HG02943 (cell line): Measurements from ENCODE around the gene CD22.

Source experiments
- ATAC-seq: cut with Tn5 transposase; IDR thresholded peaks from one replicate; pipeline ENCODE4 v1.9.1; 2021; ENCODE audit warnings: mild to moderate bottlenecking, low read depth, moderate library complexity; ENCODE audit not compliant: unreplicated experiment

Gene CD22

DNA sequence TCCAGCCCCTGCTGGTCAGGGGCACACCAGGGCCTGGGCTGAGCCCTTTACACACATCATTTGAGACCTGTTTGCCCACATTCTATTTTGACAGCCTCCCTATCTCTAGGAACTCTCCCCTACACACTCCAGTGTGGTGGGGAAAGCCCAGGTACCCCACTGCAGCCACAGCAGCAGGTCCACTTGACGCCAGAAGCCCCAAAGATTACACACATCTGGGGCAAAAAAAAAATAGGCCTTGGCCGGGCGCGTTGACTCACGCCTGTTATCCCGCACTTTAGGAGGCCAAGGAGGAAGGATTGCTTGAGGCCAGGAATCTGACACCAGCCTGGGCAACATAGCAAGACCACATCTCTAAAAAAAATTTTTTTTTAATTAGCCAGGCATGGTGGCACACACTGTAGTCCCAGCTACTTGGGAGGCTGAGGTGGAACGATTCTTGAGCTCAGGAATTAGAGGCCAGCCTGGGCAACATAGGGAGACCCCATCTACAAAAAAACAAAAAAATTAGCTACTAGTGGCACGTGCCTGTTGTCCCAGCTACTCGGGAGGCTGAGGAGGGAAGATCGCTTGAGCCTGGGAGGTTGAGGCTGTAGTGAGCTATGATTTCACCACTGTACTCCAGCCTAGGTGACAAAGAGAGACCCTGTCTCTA, 18.0 kb upstream of the CD22 start:
- ATAC-seq: no peak

DNA sequence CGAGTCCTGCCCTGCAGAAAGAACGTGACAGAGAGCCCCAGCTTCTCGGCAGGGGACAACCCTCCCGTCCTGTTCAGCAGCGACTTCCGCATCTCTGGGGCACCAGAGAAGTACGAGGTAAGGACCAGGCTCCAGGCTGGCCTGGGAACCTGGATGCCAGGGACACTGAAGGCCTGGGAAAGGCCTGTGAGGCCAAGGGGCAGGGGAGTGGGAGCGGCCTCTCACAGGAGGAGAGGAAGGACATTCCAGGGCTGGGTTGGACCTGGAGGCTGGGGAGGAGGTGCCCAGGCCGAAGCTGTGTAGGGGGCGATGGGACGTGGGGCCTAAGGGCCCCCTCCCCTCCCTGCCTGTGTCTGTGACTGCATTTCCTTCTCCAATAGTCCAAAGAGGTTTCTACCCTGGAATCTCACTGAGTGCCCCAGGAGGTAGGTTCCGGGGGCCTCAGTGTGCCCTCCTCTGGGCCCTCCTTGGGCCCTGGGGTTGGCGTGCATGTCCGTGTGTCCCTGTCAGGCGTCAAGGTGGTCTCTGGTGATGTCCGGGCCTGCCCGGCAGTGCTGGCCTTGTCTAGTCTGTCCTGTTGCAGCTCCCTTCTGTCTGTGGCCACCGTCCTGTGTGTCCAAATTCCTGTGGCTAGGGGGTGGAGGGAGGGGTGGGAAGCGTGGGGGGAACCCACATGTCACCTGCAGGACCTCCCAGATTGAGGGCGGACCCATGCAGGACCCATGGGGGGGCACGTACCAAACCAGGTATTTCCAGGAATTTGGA, 16.9 kb upstream of the CD22 start:
- no peak for ATAC-seq

- no peak for ATAC-seq
Measured at GRCh38 chr19:35313587-35313986, 15.4 kb upstream of the CD22 start.

- ATAC-seq: no peak
Measured at GRCh38 chr19:35314031-35314430, 15.0 kb upstream of the CD22 start.

DNA sequence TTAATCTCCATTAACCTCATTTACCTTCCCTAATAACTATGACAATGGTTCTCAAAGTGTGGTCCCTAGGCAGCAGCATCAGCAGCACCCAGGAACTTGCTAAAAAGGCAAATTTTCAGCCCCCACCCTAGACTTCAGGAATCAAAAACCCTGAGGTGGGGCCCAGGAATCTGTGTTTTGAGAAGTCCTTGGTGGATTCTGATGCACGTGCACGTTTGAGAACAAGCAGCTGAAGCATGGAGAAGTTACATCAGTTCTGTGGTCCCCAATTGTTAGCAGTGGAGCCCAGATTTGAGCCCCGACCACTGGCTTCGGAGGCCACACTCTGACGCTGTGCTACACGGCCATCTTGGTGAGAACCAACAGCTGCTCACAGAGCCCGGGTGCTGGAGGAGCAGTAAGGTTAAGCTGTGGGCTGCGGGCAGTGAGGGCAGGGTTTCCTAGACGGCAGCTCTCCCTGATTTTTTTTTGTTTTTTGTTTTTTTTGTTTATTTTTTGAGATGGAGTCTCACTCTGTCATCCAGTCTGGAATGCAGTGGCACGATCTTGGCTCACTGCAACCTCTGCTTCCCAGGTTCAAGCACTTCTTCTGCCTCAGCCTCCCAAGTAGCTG, 14.0 kb upstream of the CD22 start:
- no peak for ATAC-seq

GRCh38 chr19:35315883-35316282, 13.1 kb upstream of the CD22 start:
- ATAC-seq: no peak

GRCh38 chr19:35316560-35316959, 12.4 kb upstream of the CD22 start:
- ATAC-seq: no peak

GRCh38 chr19:35317464-35318043, 11.4 kb upstream of the CD22 start:
- no peak for ATAC-seq

GRCh38 chr19:35318679-35319448, 10.1 kb upstream of the CD22 start:
- ATAC-seq: no peak

DNA sequence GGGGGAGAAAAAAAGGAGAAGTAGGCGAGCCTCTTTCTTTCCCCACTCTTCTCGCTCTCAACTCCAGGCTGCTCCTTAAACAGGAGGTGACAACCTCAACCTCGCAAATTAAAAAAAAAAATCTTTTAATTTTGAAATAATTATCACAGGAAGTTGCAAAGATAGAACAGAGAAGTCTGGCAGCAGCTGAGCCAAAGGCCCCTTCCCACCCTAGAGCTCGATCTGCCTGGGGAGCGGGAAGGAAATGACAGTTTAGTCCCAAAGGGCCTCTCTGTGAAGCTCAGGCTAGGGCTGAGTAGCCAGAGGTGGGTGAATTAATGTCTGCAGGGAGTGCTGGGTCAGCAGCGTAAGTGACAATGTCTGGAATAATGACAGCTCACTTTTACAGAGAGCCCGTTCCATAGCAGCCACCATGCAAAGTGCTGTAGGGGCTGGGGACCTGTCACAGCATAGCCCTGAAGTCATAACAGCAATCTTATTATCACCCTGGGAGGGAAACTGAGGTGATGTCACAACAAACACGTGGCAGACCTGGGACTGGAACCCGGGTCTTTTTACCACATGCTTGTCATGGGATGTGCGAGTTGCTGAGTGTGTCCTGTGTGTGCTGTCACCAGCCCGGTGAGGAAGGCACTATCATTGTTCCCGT, 8.8 kb upstream of the CD22 start:
- ATAC-seq: no peak

DNA sequence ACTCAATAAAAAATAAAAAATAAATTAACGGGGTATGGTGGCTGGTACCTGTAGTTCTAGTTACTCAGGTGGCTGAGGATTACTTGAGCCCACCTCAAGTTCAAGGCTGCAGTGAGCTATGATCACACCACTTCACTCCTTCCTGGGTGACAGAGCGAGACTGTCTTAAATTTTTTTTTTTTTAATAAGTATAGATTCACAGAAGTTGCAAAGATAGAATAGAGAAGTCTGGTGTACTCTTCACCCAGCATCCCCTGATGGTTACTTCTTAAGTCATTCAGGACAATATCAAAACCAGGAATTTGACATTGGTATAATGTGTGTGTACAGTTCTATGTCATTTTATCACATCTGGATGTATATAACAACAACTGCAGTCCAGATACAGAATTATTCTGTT, 7.7 kb upstream of the CD22 start:
- no peak for ATAC-seq

DNA sequence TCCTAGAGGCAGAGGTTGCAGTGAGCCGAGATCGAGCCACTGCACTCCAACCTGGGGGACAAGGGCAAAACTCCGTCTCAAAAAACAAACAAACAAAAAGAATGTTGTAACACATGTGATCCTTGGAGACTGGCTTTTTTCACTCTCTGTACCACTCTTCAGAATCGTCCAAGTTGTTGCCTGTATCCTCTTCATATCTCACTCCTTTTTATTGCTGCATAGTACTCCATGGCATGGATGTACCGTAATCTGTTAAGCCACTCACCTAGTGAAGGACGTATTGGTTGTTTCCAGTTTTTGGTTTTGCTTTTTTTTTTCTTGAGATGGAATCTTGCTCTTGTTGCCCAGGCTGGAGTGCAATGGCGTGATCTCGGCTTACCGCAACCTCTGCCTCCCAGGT, 7.0 kb upstream of the CD22 start:
- ATAC-seq: no peak

DNA sequence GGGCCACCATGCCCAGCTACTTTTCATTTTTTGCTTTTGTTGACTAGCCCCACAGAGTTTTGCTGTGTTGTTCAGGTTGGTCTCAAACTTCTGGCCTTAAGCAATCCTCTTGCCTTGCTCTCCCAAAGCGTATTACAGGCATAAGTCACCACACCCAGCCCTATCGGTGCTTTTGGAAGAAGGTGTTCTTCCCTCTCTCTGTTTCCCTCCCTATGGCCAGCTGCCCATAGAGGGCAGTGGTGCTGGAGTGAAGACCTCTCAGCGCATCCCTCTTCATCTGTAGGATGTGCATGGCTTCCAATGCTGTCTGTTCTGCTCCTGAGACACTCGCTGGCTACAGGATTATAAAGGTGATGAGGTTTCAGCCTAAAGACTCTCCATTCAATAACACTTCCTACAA, 1.3 kb upstream of the CD22 start:
- ATAC-seq: no peak

GRCh38 chr19:35329323-35329722, 336 bp downstream of the CD22 start:
- no peak for ATAC-seq

- ATAC-seq: peak; percentile 65
Measured at GRCh38 chr19:35330475-35330874, 1.5 kb downstream of the CD22 start.

- no peak for ATAC-seq
Measured at GRCh38 chr19:35331551-35332214, 2.7 kb downstream of the CD22 start.

DNA sequence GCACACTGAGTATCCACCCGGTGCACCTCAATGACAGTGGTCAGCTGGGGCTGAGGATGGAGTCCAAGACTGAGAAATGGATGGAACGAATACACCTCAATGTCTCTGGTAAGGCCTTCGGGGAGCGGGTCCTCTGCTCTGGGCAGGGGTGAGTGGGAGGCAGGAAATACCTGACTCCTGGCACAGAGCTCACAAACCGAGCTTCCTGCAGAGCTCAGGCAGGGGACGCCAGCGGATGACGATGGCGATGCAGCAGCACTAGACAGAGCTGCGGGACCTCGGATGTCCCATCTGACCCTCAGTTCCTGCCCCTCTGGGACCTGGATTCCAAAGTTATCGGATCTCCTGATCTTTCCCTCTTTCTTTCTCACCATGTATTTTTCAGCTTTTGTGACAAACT, 3.8 kb downstream of the CD22 start:
- no peak for ATAC-seq

- ATAC-seq: no peak
Measured at GRCh38 chr19:35334144-35334753, 5.3 kb downstream of the CD22 start.
